Femur (tissue), 1 donor: ENCODE measurements around the gene TATDN2.
A peak's percentile ranks its signal among the peaks of the same experiment; 100 is the strongest.
"Not testable (repeated sequence)": the region's sequence is repeated elsewhere in the genome, so short reads cannot be mapped to it uniquely, and the experiment has no call there.

Experiments
- DNase-seq: peaks from one replicate; pipeline ENCODE4 v3.0.0-alpha.2; 2017

The TATDN2 gene

GRCh38 chr3:10272476-10272875 is 24.2 kb downstream of the TATDN2 start:
- not testable (repeated sequence) for DNase-seq

GRCh38 chr3:10272977-10273376 is 24.7 kb downstream of the TATDN2 start:
- DNase-seq = no peak

- no peak for DNase-seq
Measured at GRCh38 chr3:10273702-10274305, 25.5 kb downstream of the TATDN2 start.

GRCh38 chr3:10274601-10275000 is 26.3 kb downstream of the TATDN2 start:
- no peak for DNase-seq

- DNase-seq = no peak
Measured at GRCh38 chr3:10277115-10277625, 28.9 kb downstream of the TATDN2 start.

- no peak for DNase-seq
Measured at GRCh38 chr3:10278501-10278900, 30.2 kb downstream of the TATDN2 start.

GRCh38 chr3:10279384-10280176 is 31.3 kb downstream of the TATDN2 start:
- DNase-seq = no peak

GRCh38 chr3:10280177-10280529 is 31.9 kb downstream of the TATDN2 start:
- no peak for DNase-seq

- DNase-seq = no peak
Measured at GRCh38 chr3:10280571-10280970, 32.3 kb downstream of the TATDN2 start.

GRCh38 chr3:10281951-10282350 is 33.7 kb downstream of the TATDN2 start:
- DNase-seq = no peak

- DNase-seq = no peak
Measured at GRCh38 chr3:10283638-10284037, 35.4 kb downstream of the TATDN2 start.

- no peak for DNase-seq
Measured at GRCh38 chr3:10284496-10284895, 36.2 kb downstream of the TATDN2 start.

GRCh38 chr3:10285272-10286132 is 37.2 kb downstream of the TATDN2 start:
- DNase-seq = no peak

GRCh38 chr3:10286133-10286524 is 37.9 kb downstream of the TATDN2 start:
- no peak for DNase-seq

- peak; percentile 48 for DNase-seq
Measured at GRCh38 chr3:10286596-10287295, 38.5 kb downstream of the TATDN2 start.

GRCh38 chr3:10287936-10288574 is 39.8 kb downstream of the TATDN2 start:
- no peak for DNase-seq

- no peak for DNase-seq
Measured at GRCh38 chr3:10288575-10288960, 40.3 kb downstream of the TATDN2 start.

GRCh38 chr3:10289077-10289476 is 40.8 kb downstream of the TATDN2 start:
- DNase-seq = no peak

GRCh38 chr3:10289787-10290355 is 41.6 kb downstream of the TATDN2 start:
- DNase-seq = no peak

- no peak for DNase-seq
Measured at GRCh38 chr3:10290481-10291176, 42.4 kb downstream of the TATDN2 start.

GRCh38 chr3:10291641-10292040 is 43.4 kb downstream of the TATDN2 start:
- DNase-seq = no peak
